ENCODE data around the gene MARCHF10.

The MARCHF10 gene

DNA sequence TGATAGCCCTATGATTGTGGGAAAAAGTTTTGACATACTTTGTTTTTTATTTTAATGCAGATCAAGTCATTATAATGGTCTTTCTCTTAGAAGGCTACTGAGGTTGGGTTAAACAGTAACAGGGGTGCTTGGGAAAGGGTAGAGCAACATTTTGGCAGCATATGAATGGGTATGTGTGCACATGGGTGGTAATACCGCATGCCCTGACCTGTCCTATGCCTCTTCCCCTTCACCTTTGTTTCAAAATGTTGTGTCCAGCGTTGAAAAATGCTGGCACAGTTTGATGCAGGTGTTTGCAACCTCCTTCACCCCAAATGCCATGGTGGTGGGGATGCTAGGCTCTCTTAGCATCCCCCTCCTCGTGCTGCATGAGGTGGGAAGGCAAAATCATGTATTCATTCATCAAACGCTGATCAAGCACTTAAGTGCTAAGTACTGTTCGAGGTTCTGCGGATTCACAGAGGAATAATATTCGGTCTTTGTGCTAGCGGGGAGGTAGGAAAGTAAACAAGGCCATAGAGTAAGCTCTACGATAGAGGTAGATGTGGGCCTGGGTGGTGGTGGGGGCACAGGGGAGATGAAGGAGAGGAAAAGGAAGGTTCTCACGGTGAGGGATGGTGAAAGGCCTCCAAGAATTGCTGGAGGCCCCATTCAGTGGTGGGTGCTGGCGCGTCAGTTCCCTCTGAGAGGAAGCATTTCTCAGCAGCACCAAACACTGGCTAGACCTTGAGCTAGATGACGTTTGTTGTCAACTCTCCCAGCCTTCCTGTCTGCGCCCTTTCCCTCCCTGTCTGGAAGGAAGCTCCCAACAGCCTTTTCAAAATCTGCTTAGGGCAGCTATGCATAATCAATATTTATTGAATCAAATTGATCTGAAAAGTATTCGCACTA is 13.3 kb upstream of the MARCHF10 start:
- DNase-seq (ENCODE audit: low read depth in 2 of 2): no peak

GRCh38 chr17:62819511-62820221 is 11.6 kb upstream of the MARCHF10 start:
- no peak for DNase-seq (ENCODE audit: low read depth in 2 of 2)

DNA sequence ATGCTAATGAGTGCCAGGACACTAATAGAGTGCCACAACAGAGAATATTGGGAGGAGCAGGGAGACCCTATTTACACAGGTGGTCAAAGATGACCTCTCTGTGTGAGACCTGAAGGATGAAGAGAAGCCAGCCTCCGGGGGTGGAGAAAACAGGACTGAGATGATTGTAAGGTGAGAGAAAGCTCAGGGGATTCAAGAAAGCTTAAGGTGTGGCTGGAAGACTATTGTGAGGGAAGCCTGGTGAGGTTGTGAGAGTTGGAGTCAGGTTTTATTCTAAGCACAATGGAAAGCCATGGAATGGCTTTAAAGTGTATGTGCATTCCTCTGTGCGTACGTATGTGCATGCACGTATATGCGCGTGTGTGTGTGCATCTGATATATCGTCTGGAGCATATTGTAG is 10.4 kb upstream of the MARCHF10 start:
- no peak for DNase-seq (ENCODE audit: low read depth in 2 of 2)

DNA sequence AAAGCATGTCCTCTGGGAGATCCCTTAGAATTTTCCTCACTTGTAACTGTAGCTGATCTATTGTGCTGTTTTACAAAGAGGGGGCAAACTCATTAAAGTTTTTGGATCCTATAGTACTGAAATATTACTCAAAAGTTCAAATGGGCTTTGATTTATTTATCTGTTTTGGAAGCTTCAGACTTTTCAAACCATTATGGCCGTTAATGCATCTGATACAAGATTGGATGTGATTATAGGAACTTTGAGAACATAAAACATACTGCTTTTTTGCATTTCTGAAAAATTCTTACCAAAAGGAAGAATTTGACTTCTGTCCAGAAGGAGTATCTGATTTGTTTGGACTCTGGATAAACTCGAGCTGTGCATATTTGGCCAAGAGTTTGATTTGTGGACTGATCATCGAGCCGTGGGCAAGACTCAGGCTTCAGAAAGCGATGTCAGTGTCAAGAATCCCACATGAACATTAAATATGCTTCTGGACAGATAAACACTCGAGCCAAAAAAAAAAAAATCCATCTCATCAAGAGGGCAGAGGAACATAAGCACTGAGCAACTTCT is 8.2 kb upstream of the MARCHF10 start:
- no peak for DNase-seq (ENCODE audit: low read depth in 2 of 2)

DNA sequence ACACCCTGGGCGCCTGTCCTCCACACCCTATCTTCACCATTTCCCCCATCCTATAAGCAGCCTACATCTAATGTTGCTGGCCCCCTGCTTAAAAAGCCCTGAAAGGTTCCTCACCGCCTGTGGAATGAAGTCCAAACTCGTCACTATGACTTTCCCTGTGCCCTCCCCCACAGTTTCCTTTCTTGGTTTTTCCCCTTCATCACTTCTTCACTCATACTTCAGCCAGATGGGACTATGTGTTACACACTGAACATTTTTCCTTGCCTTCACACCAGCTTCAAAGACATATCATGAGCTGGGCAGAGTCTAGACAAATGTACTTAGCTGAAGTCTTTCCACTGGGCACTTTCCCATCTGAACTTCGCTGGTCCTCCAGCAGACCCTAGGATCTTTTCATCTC is 1.5 kb upstream of the MARCHF10 start:
- DNase-seq (ENCODE audit: low read depth in 2 of 2): no peak

DNA sequence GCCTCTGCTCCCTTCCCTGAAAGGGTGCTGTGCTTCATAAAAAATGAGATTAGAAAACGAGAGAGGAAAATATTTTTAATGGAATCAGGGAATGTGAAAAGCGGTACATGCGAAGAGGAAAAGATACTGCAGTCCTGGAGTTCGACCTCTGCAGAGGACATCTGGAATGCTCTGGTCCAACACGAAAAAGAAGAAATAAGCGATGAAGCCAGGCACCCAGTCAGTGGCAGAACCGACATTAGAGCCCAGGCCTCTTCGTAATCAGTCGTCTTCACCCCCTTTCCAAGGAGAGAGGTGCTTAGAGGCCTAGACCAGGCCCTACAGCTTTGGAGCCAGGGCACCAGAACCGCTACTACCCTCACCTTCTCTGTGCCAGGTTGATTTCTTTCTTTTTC is 459 bp upstream of the MARCHF10 start:
- no peak for DNase-seq (ENCODE audit: low read depth in 2 of 2)

DNA sequence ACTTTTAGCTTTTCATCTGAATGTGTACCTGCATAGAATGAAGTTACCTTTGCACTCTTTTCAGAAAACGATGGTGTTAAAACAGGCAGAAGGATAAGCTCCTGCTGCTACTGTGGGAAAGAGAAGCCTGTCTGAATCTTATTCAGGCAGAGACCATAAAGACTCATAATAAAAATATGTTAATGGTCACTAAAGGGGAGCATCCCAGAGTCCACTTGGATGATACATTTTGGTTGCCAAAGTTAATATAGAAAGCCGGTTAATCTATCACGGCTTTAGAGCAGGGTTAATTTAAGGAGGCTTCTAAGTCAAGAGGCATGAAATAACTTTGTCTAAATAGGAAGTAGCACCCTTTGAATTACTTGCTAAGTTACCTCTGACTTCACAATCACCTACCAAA is 2.9 kb downstream of the MARCHF10 start:
- no peak for DNase-seq (ENCODE audit: low read depth in 2 of 2)

DNA sequence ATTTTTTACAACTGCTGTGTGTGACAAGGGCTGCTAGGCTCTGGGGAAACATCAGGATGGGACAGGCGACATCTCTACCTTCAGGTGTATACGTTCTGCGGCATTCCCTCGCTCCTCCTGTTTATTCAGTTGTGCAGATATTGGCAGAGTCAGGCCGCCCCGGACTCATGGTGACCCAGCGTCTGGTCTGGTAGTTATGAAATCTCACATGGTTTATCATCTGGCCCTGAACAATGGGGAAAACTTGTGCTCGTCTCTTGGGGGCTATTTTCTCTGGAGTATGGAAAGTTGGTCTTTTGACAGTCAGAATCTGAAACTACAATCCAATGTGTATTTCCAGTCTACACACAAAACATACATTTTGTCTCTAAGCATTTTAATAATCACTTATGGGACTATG is 3.3 kb downstream of the MARCHF10 start:
- no peak for DNase-seq (ENCODE audit: low read depth in 2 of 2)

GRCh38 chr17:62804025-62804424 is 4.1 kb downstream of the MARCHF10 start:
- DNase-seq (ENCODE audit: low read depth in 2 of 2): no peak

- DNase-seq (ENCODE audit: low read depth in 2 of 2): no peak
Measured at GRCh38 chr17:62802561-62803205, 5.4 kb downstream of the MARCHF10 start.

DNA sequence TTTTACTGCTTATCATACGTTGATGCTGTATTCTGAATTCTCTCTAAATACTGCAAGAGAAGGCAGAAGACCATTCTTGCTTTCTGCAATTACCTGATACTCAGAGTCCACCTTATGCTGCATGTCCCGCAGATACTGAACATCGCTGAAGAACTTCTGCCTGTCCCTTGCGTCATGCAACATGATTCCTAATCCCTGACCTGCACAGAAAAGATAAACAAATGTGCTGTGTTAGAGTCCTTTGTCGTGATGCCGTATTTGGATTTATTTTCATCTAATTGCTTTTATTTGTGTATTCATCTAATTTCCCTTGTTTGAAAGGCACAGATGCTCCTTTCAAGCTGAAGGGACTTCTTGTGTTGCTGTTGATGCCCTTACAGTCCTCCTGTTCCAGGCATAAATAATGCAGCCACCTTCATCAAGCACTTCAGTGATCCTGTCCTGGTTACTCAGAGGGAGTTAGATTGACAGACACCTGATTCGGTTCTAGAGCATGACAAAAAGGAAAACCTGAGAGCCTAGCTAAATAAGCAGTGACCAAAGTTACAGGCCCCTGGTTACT is 6.5 kb downstream of the MARCHF10 start:
- DNase-seq (ENCODE audit: low read depth in 2 of 2): no peak

DNA sequence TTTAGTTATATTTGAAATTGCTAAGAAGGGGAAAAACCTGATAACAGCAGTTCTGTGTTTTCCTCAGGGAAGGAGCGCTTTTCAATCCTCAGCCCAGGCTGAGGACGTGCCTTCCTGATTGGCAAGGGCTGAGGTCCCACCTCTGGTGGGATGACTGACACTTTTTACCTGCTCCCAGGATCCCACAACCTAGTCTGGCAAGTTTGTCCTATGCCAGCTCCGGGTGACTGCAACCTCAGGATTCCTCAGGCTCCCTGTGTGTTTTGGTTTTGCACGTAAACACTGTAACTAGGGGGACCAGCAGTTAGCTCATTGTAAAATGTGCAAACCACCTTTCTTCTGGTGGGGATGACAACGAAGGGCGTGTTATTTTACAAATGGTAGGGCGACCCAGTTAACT is 7.5 kb downstream of the MARCHF10 start:
- no peak for DNase-seq (ENCODE audit: low read depth in 2 of 2)

GRCh38 chr17:62797959-62798358 is 10.2 kb downstream of the MARCHF10 start:
- no peak for DNase-seq (ENCODE audit: low read depth in 2 of 2)

- no peak for DNase-seq (ENCODE audit: low read depth in 2 of 2)
Measured at GRCh38 chr17:62796291-62796690, 11.8 kb downstream of the MARCHF10 start.

DNA sequence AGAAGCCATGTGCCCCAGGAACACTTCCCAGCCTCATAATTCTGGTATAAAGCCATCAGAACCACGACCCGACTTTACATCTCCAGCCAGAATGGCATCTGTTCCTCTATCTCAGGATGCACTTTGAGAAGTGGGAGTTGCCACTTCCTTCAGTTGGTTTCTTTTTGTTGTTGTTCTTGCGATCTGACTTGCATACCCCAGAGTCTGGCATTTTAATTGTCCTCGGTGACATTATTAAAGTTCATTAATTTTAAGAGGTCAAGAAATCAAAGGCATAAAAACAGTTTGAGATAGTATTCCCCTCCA is 13.5 kb downstream of the MARCHF10 start:
- DNase-seq (ENCODE audit: low read depth in 2 of 2): no peak

DNA sequence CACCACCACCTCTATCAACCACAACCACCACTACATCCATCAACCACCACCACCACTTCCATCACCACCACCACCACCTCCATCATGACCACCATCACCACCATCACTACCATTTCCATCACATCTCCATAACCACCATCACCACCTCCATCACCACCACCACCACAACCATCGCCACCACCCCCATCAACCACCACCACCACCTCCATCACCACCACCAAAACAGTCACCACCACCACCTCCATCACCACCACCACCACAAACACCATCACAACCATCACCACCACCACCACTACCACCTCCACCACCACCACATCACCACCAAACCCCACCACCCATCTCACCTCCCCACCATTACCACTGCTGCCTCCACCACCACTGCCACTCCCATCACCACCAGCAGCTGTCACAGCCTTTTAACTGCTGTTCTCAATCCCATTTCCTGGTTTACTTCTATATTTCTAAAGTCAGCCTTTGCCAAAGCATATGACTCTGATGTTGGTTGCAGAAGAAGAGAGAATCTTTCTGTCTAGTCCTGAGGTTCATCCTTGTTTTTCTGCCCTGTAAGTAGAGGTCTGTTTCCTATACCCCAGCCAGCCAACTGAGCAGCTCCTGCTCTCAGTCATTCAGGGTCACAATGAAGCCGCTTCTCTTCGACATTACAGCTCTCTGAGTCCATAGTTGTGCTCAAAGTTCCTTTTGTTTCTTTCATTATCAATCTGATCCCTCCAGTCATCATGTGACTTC is 14.0 kb downstream of the MARCHF10 start:
- no peak for DNase-seq (ENCODE audit: low read depth in 2 of 2)

DNA sequence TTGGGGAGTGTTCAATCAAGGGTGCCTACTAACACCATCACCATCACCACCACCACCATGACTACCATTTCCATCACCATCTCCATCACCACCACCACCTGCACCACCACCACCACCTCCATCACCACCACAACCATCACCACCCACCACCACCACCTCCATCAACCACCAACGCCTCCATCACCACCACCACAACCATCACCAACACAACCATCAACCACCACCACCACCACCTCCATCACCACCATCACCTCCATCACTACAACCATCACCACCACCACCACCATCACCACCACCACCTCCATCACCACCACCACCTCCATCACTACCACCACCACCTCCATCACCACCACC is 15.7 kb downstream of the MARCHF10 start:
- no peak for DNase-seq (ENCODE audit: low read depth in 2 of 2)

GRCh38 chr17:62791767-62792446 is 16.2 kb downstream of the MARCHF10 start:
- DNase-seq (ENCODE audit: low read depth in 2 of 2): no peak

DNA sequence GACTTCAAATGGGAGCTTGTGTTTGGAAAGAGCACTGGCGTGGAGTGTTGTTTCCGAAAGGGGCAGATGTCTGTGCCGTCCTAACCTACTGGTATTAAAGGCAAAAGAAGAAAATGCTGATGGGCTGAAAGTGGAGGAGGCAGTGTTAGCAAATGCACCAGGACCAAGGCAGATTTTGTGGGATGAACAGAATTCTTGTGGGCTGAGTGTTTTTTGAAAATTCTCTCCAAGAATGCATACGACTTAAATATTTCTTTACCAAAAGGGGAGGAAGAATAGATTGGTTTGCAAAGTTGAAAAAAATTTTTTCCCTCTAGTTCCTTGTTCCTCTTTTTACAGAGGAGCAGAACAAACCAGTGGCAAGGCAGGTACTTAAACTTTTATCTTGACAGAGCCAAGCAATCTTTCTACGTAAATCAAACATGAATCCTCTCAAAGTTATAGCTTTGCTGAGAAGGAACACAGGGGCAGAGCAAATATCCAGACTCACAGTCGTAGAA is 16.8 kb downstream of the MARCHF10 start:
- no peak for DNase-seq (ENCODE audit: low read depth in 2 of 2)

DNA sequence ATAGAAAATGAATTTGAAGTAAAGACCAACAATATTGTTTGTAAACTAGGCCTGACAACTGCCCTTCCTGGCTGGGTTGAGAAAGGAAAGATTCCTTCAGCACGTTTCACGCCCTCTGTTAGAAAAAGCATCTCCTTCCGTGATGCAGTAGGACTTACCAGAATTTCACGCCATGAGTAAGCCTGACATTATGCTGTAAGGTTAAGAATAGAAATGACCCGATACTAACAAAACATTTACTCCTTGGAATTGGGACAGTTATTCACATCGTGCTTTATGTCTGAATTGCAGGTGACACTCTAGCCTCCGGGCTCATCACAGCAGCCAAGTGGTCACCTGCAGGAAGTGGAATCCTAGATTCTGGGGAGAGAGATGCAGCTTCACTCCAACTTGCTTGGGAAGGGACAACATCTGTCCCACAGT is 17.5 kb downstream of the MARCHF10 start:
- DNase-seq (ENCODE audit: low read depth in 2 of 2): no peak

- DNase-seq (ENCODE audit: low read depth in 2 of 2): no peak
Measured at GRCh38 chr17:62787366-62787765, 20.7 kb downstream of the MARCHF10 start.
